ENCODE measurements around the gene TARS3. TPM values are rescaled to one million over a fixed set of nuclear protein-coding genes. Genes with fewer than 3 reads are reported as not detected.

The TARS3 gene
- total RNA-seq, 1 donor = 8.7 TPM

- Histone ChIP-seq H3K27me3 (ENCODE audit: insufficient read depth, low read length) (no peaks in the 10 kb centered on the region), H3K4me2 (ENCODE audit: insufficient read depth, low read length) (no peak overlapping the region), H3K4me1 (ENCODE audit: insufficient read depth, low read length) (no peaks in the 10 kb centered on the region), H3K9me3 (ENCODE audit: low read depth, low read length) (no peaks in the 10 kb centered on the region), H3K36me3 (ENCODE audit: insufficient read depth, low read length) (peaks cover 18% of the 10 kb centered on the region), H3K27ac (ENCODE audit: low read depth, low read length) (no peak overlapping the region), H4K20me1 (ENCODE audit: insufficient read depth, low read length) (no peaks in the 10 kb centered on the region), H3K79me2 (ENCODE audit: insufficient read depth, low read length) (no peaks in the 10 kb centered on the region), H3K4me3 (ENCODE audit: insufficient read depth, low read length) (no peak overlapping the region), H2AFZ (ENCODE audit: low read length) (no peak overlapping the region)
- TF ChIP-seq CTCF (IDR thresholded peaks at IDR 0.05; ENCODE audit: extremely low read depth, low read depth, low read length) = no peak
- DNase-seq (ENCODE audit: insufficient read length, low spot score, missing footprints) = no peak
These were observed 26.0 kb downstream of the TARS3 start for GRCh38 chr15:101698314-101698713.

GRCh38 chr15:101697488-101697887, 26.8 kb downstream of the TARS3 start:
- TF ChIP-seq CTCF (IDR thresholded peaks at IDR 0.05; ENCODE audit: extremely low read depth, low read depth, low read length) = no peak
- no peak overlapping the region for H3K27ac ChIP-seq (ENCODE audit: low read depth, low read length)
- H3K4me1 ChIP-seq (ENCODE audit: insufficient read depth, low read length) = no peaks in the 10 kb centered on the region
- DNase-seq (ENCODE audit: insufficient read length, low spot score, missing footprints) = no peak
- no peak overlapping the region for H3K4me2 ChIP-seq (ENCODE audit: insufficient read depth, low read length)
- H3K27me3 ChIP-seq (ENCODE audit: insufficient read depth, low read length) = no peaks in the 10 kb centered on the region
- H3K9me3 ChIP-seq (ENCODE audit: low read depth, low read length) = no peaks in the 10 kb centered on the region
- H2AFZ ChIP-seq (ENCODE audit: low read length) = no peak overlapping the region
- no peaks in the 10 kb centered on the region for H4K20me1 ChIP-seq (ENCODE audit: insufficient read depth, low read length)
- no peak overlapping the region for H3K4me3 ChIP-seq (ENCODE audit: insufficient read depth, low read length)
- H3K36me3 ChIP-seq (ENCODE audit: insufficient read depth, low read length) = peaks cover 18% of the 10 kb centered on the region
- no peaks in the 10 kb centered on the region for H3K79me2 ChIP-seq (ENCODE audit: insufficient read depth, low read length)

- Histone ChIP-seq H3K79me2 (ENCODE audit: insufficient read depth, low read length) (no peaks in the 10 kb centered on the region), H3K4me3 (ENCODE audit: insufficient read depth, low read length) (no peak overlapping the region), H3K36me3 (ENCODE audit: insufficient read depth, low read length) (peaks cover 21% of the 10 kb centered on the region), H4K20me1 (ENCODE audit: insufficient read depth, low read length) (no peaks in the 10 kb centered on the region), H3K27ac (ENCODE audit: low read depth, low read length) (no peak overlapping the region), H3K4me2 (ENCODE audit: insufficient read depth, low read length) (no peak overlapping the region), H3K27me3 (ENCODE audit: insufficient read depth, low read length) (no peaks in the 10 kb centered on the region), H3K4me1 (ENCODE audit: insufficient read depth, low read length) (no peaks in the 10 kb centered on the region), H3K9me3 (ENCODE audit: low read depth, low read length) (no peaks in the 10 kb centered on the region), H2AFZ (ENCODE audit: low read length) (no peak overlapping the region)
- DNase-seq (ENCODE audit: insufficient read length, low spot score, missing footprints) = no peak
- TF ChIP-seq CTCF (IDR thresholded peaks at IDR 0.05; ENCODE audit: extremely low read depth, low read depth, low read length) = no peak
These were observed 27.4 kb downstream of the TARS3 start for GRCh38 chr15:101696829-101697228.

GRCh38 chr15:101694261-101694660, 30.0 kb downstream of the TARS3 start:
- Histone ChIP-seq H4K20me1 (ENCODE audit: insufficient read depth, low read length) (no peaks in the 10 kb centered on the region), H3K9me3 (ENCODE audit: low read depth, low read length) (no peaks in the 10 kb centered on the region), H3K4me1 (ENCODE audit: insufficient read depth, low read length) (no peaks in the 10 kb centered on the region), H3K27ac (ENCODE audit: low read depth, low read length) (no peak overlapping the region), H3K4me2 (ENCODE audit: insufficient read depth, low read length) (no peak overlapping the region), H3K27me3 (ENCODE audit: insufficient read depth, low read length) (no peaks in the 10 kb centered on the region), H2AFZ (ENCODE audit: low read length) (no peak overlapping the region), H3K36me3 (ENCODE audit: insufficient read depth, low read length) (peaks cover 4% of the 10 kb centered on the region), H3K4me3 (ENCODE audit: insufficient read depth, low read length) (no peak overlapping the region), H3K79me2 (ENCODE audit: insufficient read depth, low read length) (no peaks in the 10 kb centered on the region)
- no peak for DNase-seq (ENCODE audit: insufficient read length, low spot score, missing footprints)
- peak; percentile 10 for TF ChIP-seq CTCF (IDR thresholded peaks at IDR 0.05; ENCODE audit: extremely low read depth, low read depth, low read length)
